K562 (cell line): ENCODE data around the gene ZBTB9. TPM values are rescaled to one million over a fixed set of nuclear protein-coding genes. Genes with fewer than 3 reads are reported as not detected.

Experiments used
- ATAC-seq: fragments of 200-7000 bp; cut with Tn5 transposase; 3 replicates; pipeline ENCODE4 v1.9.1; 2020; ENCODE audit warnings: moderate library complexity
- BruUV-seq: library from RNA; stranded (reverse); fragments of 400-500 nt; replicated peaks from 2 replicates; lab custom pipeline; 2021; lab: Mats Ljungman, UMichigan
- CTCF ChIA-PET: fragments of 300-600 bp; formaldehyde crosslinking; extraction: SDS; loops from one replicate; lab custom pipeline; 2021; ENCODE audit warnings: low intra/inter-chr PET ratio; lab: Yijun Ruan, JAX
- POLR2A ChIA-PET: fragments of 300-600, 350-650 bp; sonication (Branson Sonifier 250); formaldehyde crosslinking; extraction: SDS; loops from one replicate; lab custom pipeline; 2021; ENCODE audit warnings: antibody characterized with exemption, inconsistent platforms; lab: Yijun Ruan, JAX
- DNase-seq, 4 experiments: peaks; one replicate each; pipeline versions ENCODE4 v3.0.0 to v3.0.0-alpha.2; 2011 to 2018; ENCODE audit warnings: low spot score in 3 of 4, mixed read lengths in 3 of 4; ENCODE audit errors: extremely low read depth in 1 of 4
- FAIRE-seq: peaks from 2 replicates; lab custom pipeline; 2011; peaks lifted over from hg19 to GRCh38; lab: Jason Lieb, UNC
- H2AFZ ChIP-seq: 2 replicates; pipeline ENCODE4 v1.6.0; 2011; ENCODE audit warnings: low read depth, low read length, control low read depth, inconsistent platforms
- H3K27ac ChIP-seq: fragments of 200-600 bp; 3 replicates; pipeline ENCODE4 v1.8.0; 2011; ENCODE audit warnings: low read depth, mild to moderate bottlenecking, control low read depth, inconsistent platforms, low read length, moderate library complexity, mixed read lengths; ENCODE audit errors: extremely low read depth
- H3K27me3 ChIP-seq, 2 experiments: fragments of 300-600 bp in 1 of 2; 2 replicates in 1 of 2; 3 replicates in 1 of 2; pipeline versions ENCODE4 v1.6.0 to v1.8.0; 2011; ENCODE audit warnings: inconsistent platforms in 2 of 2, low read length in 2 of 2, mild to moderate bottlenecking in 1 of 2, mixed read lengths in 1 of 2, moderate library complexity in 1 of 2; ENCODE audit not compliant: control insufficient read depth in 2 of 2, insufficient read depth in 2 of 2
- H3K36me3 ChIP-seq: fragments of 300-600 bp; 3 replicates; pipeline ENCODE4 v1.8.0; 2011; ENCODE audit warnings: mild to moderate bottlenecking, low read length, inconsistent platforms; ENCODE audit not compliant: control insufficient read depth, insufficient read depth
- H3K4me1 ChIP-seq, 2 experiments: fragments of 200-600 bp in 1 of 2; replicated peaks in 1 of 2; 2 replicates in 1 of 2; 3 replicates in 1 of 2; pipeline versions ENCODE4 v1.5.1 to v1.8.0; 2011; ENCODE audit warnings: inconsistent platforms in 2 of 2, low read length in 2 of 2, mild to moderate bottlenecking in 1 of 2, mixed read lengths in 1 of 2, moderate library complexity in 1 of 2; ENCODE audit not compliant: control insufficient read depth in 2 of 2, insufficient read depth in 2 of 2
- H3K4me2 ChIP-seq: 2 replicates; pipeline ENCODE4 v1.6.1; 2011; ENCODE audit warnings: low read length, control low read depth, inconsistent platforms, mixed read lengths; ENCODE audit not compliant: insufficient read depth
- H3K4me3 ChIP-seq: fragments of 200-600 bp; sonication (generic), shearing (Covaris generic); 2 replicates; pipeline ENCODE4 v1.5.1; 2016; ENCODE audit warnings: control low read depth, inconsistent platforms
- H3K79me2 ChIP-seq: fragments of 200-600 bp; 3 replicates; pipeline ENCODE4 v1.8.0; 2011; ENCODE audit warnings: low read length, inconsistent platforms; ENCODE audit not compliant: control insufficient read depth, insufficient read depth
- H3K9ac ChIP-seq, 2 experiments: 2 replicates each; pipeline versions ENCODE4 v1.6.0 to v1.6.1; 2011; ENCODE audit warnings: low read depth in 2 of 2, low read length in 2 of 2, control low read depth in 1 of 2, inconsistent platforms in 1 of 2, mild to moderate bottlenecking in 1 of 2, mixed read lengths in 1 of 2; ENCODE audit not compliant: insufficient read depth in 1 of 2
- H3K9me1 ChIP-seq: one replicate; pipeline ENCODE4 v1.6.0; 2011; ENCODE audit warnings: inconsistent platforms, mild to moderate bottlenecking, low read length, moderate library complexity; ENCODE audit not compliant: control insufficient read depth, insufficient read depth
- H3K9me3 ChIP-seq: replicated peaks from 2 replicates; pipeline ENCODE4 v1.5.1; 2011; ENCODE audit warnings: low read depth, low read length, inconsistent platforms; ENCODE audit not compliant: control insufficient read depth, insufficient read depth
- H4K20me1 ChIP-seq: replicated peaks from 2 replicates; pipeline ENCODE4 v1.6.1; 2011; ENCODE audit warnings: low read length, inconsistent platforms, mixed read lengths; ENCODE audit not compliant: control insufficient read depth, insufficient read depth
- CBX3 ChIP-seq, 2 experiments: IDR thresholded peaks; 1 replicate in 1 of 2; 2 replicates in 1 of 2; pipeline ENCODE4 v1.6.1; 2012; ENCODE audit warnings: inconsistent platforms in 2 of 2, low read length in 2 of 2, borderline replicate concordance in 1 of 2, control low read depth in 1 of 2
- E2F8 ChIP-seq: fragments of 450-650 bp; IDR thresholded peaks from 2 replicates; pipeline ENCODE4 v1.7.1; 2018; ENCODE audit warnings: mild to moderate bottlenecking, low read depth; ENCODE audit not compliant: partially characterized antibody
- GATA2 ChIP-seq: sonication (generic); formaldehyde crosslinking; IDR thresholded peaks from 2 replicates; pipeline ENCODE4 v1.4.0; 2020; ENCODE audit warnings: mild to moderate bottlenecking, missing genetic modification reagents
- HMG20A ChIP-seq: fragments of 450-650 bp; formaldehyde crosslinking; conservative IDR thresholded peaks from 2 replicates; pipeline ENCODE4 v1.4.0; 2020; ENCODE audit warnings: mild to moderate bottlenecking, mixed read lengths
- KLF13 ChIP-seq: fragments of 450-650 bp; IDR thresholded peaks from 2 replicates; pipeline ENCODE4 v1.6.1; 2016; ENCODE audit warnings: missing genetic modification characterization, low read depth, mild to moderate bottlenecking, missing compliant biosample characterization, moderate library complexity, borderline replicate concordance
- NONO ChIP-seq, 2 experiments: fragments of 200-400 bp in 1 of 2; fragments of 450-650 bp in 1 of 2; formaldehyde crosslinking in 1 of 2; IDR thresholded peaks; 2 replicates each; pipeline ENCODE4 v1.6.1; 2017; ENCODE audit warnings: low read depth in 2 of 2, mild to moderate bottlenecking in 2 of 2, moderate library complexity in 2 of 2, low read length in 1 of 2
- RCOR1 ChIP-seq, 2 experiments: IDR thresholded peaks; 2 replicates each; pipeline ENCODE4 v1.6.1; 2012; ENCODE audit warnings: low read depth in 2 of 2, low read length in 2 of 2, borderline replicate concordance in 1 of 2, improper control_type of control experiment in 1 of 2
- SLC30A9 ChIP-seq: fragments of 250-450 bp; sonication (Bioruptor Pico); IDR thresholded peaks from 2 replicates; pipeline ENCODE4 v1.8.0; 2022; ENCODE audit warnings: mild to moderate bottlenecking, moderate library complexity
- SP2 ChIP-seq: IDR thresholded peaks from 2 replicates; pipeline ENCODE4 v1.6.1; 2011; ENCODE audit warnings: mild to moderate bottlenecking, low read depth, low read length, moderate library complexity; ENCODE audit not compliant: poor library complexity, severe bottlenecking; ENCODE audit errors: extremely low read depth
- TCF3 ChIP-seq: sonication (generic); formaldehyde crosslinking; IDR thresholded peaks from 2 replicates; pipeline ENCODE4 v1.4.0; 2020; ENCODE audit warnings: mild to moderate bottlenecking, missing genetic modification reagents
- U2AF2 ChIP-seq: fragments of 200-400 bp; formaldehyde crosslinking; optimal IDR thresholded peaks from 2 replicates; pipeline ENCODE3; 2017; ENCODE audit warnings: low read depth, mild to moderate bottlenecking, low read length
- ZNF146 ChIP-seq: IDR thresholded peaks from one replicate; pipeline ENCODE4 v1.6.1; 2018; ENCODE audit warnings: missing compliant biosample characterization; ENCODE audit not compliant: unreplicated experiment
- ZNF263 ChIP-seq: sonication (generic); formaldehyde crosslinking; IDR thresholded peaks from 2 replicates; pipeline ENCODE4 v1.8.0; 2022; ENCODE audit warnings: mild to moderate bottlenecking, missing genetic modification reagents, borderline replicate concordance
- ZNF274 ChIP-seq: IDR thresholded peaks from 2 replicates; pipeline ENCODE4 v1.6.1; 2011; ENCODE audit warnings: low read depth, mild to moderate bottlenecking, low read length, moderate library complexity, borderline replicate concordance
- ZNF507 ChIP-seq: conservative IDR thresholded peaks from 2 replicates; pipeline ENCODE4 v1.6.1; 2017; ENCODE audit warnings: missing genetic modification characterization, missing compliant biosample characterization
- ZNF778 ChIP-seq: fragments of 450-650 bp; formaldehyde crosslinking; IDR thresholded peaks from 2 replicates; pipeline ENCODE4 v1.4.0; 2020; ENCODE audit warnings: mild to moderate bottlenecking, moderate library complexity
- WGBS: fragments of 100-300 bp; shearing (Covaris generic); methylation state at CpG from one replicate; pipeline ENCODE4 v1.1.6; 2016; ENCODE audit warnings: low coverage, mixed read lengths; ENCODE audit not compliant: insufficient coverage; ENCODE audit errors: missing lambda C conversion rate; 5-methylcytosine and 5-hydroxymethylcytosine counted together
- in situ Hi-C: fragments of 300-500 bp; cut with MboI; formaldehyde crosslinking; loops from 4 replicates; pipeline ENCODE4 v1.15.0; 2018; ENCODE audit warnings: inconsistent platforms, mixed read lengths
- intact Hi-C: fragments of 100-400 bp; cut with micrococcal nuclease; formaldehyde crosslinking; loops from 2 replicates; pipeline ENCODE4 v1.14.2; 2022
- polyA plus RNA-seq, 8 experiments: library from polyadenylated mRNA; depleted of rRNA in 4 of 8; stranded (reverse) in 5 of 8; unstranded in 3 of 8; fragments of >200 nt; fragmentation: Nextera tagmentation in 2 of 8; fragmentation: Illumina TruSeq in 1 of 8; extraction: Ambion mirVana in 2 of 8; extraction: Trizol in 1 of 8; gene quantifications; 2 replicates each; pipeline versions ENCODE4 v1.2.1 to v1.2.3, GENCODE V29; 2011 to 2014; ENCODE audit warnings: inconsistent platforms in 1 of 8, missing spikeins in 1 of 8
- total RNA-seq, 7 experiments: library from RNA; depleted of rRNA in 6 of 7; stranded (reverse); fragments of >200 nt in 6 of 7; fragmentation: Illumina TruSeq in 2 of 7; extraction: Trizol in 2 of 7; gene quantifications; 2 replicates each; pipeline versions ENCODE4 v1.2.1 to v1.2.3, GENCODE V29; 2011 to 2021; ENCODE audit warnings: low replicate concordance in 1 of 7
- TF ChIP-seq, protein P1 (sequence below): sonication (generic); formaldehyde crosslinking; IDR thresholded peaks from 2 replicates; pipeline ENCODE4 v1.8.1; 2023; ENCODE audit warnings: mild to moderate bottlenecking, missing genetic modification reagents, moderate library complexity
- TF ChIP-seq, protein P2 (sequence below): sonication (generic); formaldehyde crosslinking; IDR thresholded peaks from 2 replicates; pipeline ENCODE4 v1.8.0; 2022; ENCODE audit warnings: mild to moderate bottlenecking, missing genetic modification reagents

Gene ZBTB9
- total and polyA plus RNA-seq, 9 of the 15 experiments (the other 6 are each of a cell fraction or from before 2014, with no cell fraction given) = 1.9 to 19.5 (median 10.4) TPM

DNA sequence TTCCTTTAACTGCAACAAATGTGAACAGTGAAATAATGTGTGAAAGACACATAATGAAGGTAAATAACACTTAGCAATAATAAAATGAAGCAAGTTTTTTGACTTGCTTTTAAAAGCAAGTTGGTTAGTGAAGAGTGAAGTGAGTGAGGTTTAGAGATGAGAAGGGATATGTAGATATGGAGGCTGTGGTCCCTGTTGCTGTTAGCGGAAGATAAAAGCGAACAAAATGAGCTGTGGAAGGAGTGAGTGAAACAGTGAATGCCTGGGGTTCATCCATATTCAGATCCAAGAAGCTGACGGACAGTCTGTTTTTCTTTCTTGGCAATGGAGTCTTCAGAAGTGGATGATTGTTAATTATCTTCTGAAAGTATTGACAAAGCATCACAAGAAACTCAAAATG lies 23.5 kb downstream of the ZBTB9 start:
- Histone ChIP-seq H3K79me2 (no peaks in the 10 kb centered on the region), H3K9me1 (no peaks in the 10 kb centered on the region), H3K27ac (no peak overlapping the region), H3K9ac (no peak overlapping the region), H2AFZ (peak overlapping the region; percentile 60), H3K27me3 (no peaks in the 10 kb centered on the region), H3K9me3 (no peaks in the 10 kb centered on the region), H4K20me1 (no peaks in the 10 kb centered on the region), H3K4me1 (peaks cover 7 to 9% of the 10 kb centered on the region in 2 experiments; a peak in 4 of 5 replicates), H3K4me3 (no peak overlapping the region), H3K4me2 (peak overlapping the region; percentile 11; the same call in 1 of the 2 replicates), H3K36me3 (no peaks in the 10 kb centered on the region)
- CTCF ChIA-PET = no interaction called here
- intact Hi-C loops = no loop called here
- DNase-seq (peak in 2 of 4 experiments; percentile 50 to 65), ATAC-seq (peak; percentile 85), FAIRE-seq (peak; percentile 75)
- in situ Hi-C loops = no loop called here
- BruUV-seq = no TSS peak
- POLR2A ChIA-PET = interaction anchor here (0.8 to 1.6 kb wide), 4 partner anchors 13 to 21 kb away, joined by 3 to 6 read pairs (median 3); no protein-coding TSS in a partner anchor
- WGBS = 2% methylated on average over 3 of the region's 3 CpGs
- no peak for TF ChIP-seq KLF13 (tag)
- peak in 1 of 2 experiments; percentile 19; a peak in 1 of 4 replicates for TF ChIP-seq RCOR1 (IDR thresholded peaks at IDR 0.05; ENCODE audit: borderline replicate concordance in 1 of 2, low read depth in 2 of 2, low read length in 2 of 2)
- no peak; the same call in 1 of the 2 replicates for TF ChIP-seq GATA2 (CRISPR knock-in tag)
- TF ChIP-seq ZNF507 = no peak
- TF ChIP-seq NONO (IDR thresholded peaks at IDR 0.05; ENCODE audit: low read depth in 2 of 2, low read length in 1 of 2) = no peak
- no peak for TF ChIP-seq CBX3 (IDR thresholded peaks at IDR 0.05; ENCODE audit: borderline replicate concordance in 1 of 2, low read length in 2 of 2)
- TF ChIP-seq, protein P1, sequence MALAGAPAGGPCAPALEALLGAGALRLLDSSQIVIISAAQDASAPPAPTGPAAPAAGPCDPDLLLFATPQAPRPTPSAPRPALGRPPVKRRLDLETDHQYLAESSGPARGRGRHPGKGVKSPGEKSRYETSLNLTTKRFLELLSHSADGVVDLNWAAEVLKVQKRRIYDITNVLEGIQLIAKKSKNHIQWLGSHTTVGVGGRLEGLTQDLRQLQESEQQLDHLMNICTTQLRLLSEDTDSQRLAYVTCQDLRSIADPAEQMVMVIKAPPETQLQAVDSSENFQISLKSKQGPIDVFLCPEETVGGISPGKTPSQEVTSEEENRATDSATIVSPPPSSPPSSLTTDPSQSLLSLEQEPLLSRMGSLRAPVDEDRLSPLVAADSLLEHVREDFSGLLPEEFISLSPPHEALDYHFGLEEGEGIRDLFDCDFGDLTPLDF = no peak
- no peak for TF ChIP-seq SP2
- peak; percentile 69 for TF ChIP-seq TCF3 (CRISPR knock-in tag)
- no peak for TF ChIP-seq ZNF778
- TF ChIP-seq ZNF274 = no peak
- no peak for TF ChIP-seq U2AF2
- TF ChIP-seq, protein P2, sequence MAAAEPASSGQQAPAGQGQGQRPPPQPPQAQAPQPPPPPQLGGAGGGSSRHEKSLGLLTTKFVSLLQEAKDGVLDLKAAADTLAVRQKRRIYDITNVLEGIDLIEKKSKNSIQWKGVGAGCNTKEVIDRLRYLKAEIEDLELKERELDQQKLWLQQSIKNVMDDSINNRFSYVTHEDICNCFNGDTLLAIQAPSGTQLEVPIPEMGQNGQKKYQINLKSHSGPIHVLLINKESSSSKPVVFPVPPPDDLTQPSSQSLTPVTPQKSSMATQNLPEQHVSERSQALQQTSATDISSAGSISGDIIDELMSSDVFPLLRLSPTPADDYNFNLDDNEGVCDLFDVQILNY = no peak
- no peak for TF ChIP-seq ZNF146 (CRISPR knock-in tag)
- TF ChIP-seq HMG20A (CRISPR knock-in tag) = no peak
- no peak for TF ChIP-seq ZNF263 (CRISPR knock-in tag)
- TF ChIP-seq SLC30A9 (CRISPR knock-in tag) = no peak
- TF ChIP-seq E2F8 = no peak
